Measurements from ENCODE around the gene CELA2B. TPM values are rescaled to one million over a fixed set of nuclear protein-coding genes. Genes with fewer than 3 reads are reported as not detected.

The CELA2B gene
- total RNA-seq, 1 donor from 2014 or later, result not detected

- no peak for DNase-seq (ENCODE audit: extremely low read depth, low read depth, low spot score)
These were observed 48.0 kb downstream of the CELA2B start, which contains the start of gene CASP9 for GRCh38 chr1:15524021-15524282. CASP9 (minus strand) TSS chr1:15524215; CDS start chr1:15524200, 15 bp downstream.

- peak; percentile 41 for DNase-seq (ENCODE audit: extremely low read depth, low read depth, low spot score)
These were observed 48.6 kb downstream of the CELA2B start for GRCh38 chr1:15524283-15525049.

GRCh38 chr1:15525050-15526020, 49.4 kb downstream of the CELA2B start:
- peak; percentile 89 for DNase-seq (ENCODE audit: extremely low read depth, low read depth, low spot score)

- DNase-seq (ENCODE audit: extremely low read depth, low read depth, low spot score), result no peak
These were observed 50.2 kb downstream of the CELA2B start for GRCh38 chr1:15526021-15526489.

GRCh38 chr1:15526490-15527339, 50.8 kb downstream of the CELA2B start, which contains the start of gene DNAJC16:
DNAJC16 (plus strand) TSS chr1:15526848; CDS start chr1:15529106, 2,258 bp downstream.
- peak; percentile 99 for DNase-seq (ENCODE audit: extremely low read depth, low read depth, low spot score)

GRCh38 chr1:15531003-15531402, 55.1 kb downstream of the CELA2B start:
- no peak for DNase-seq (ENCODE audit: extremely low read depth, low read depth, low spot score)

- no peak for DNase-seq (ENCODE audit: extremely low read depth, low read depth, low spot score)
These were observed 55.8 kb downstream of the CELA2B start for GRCh38 chr1:15531682-15532081.

GRCh38 chr1:15538771-15539170, 62.9 kb downstream of the CELA2B start:
- no peak for DNase-seq (ENCODE audit: extremely low read depth, low read depth, low spot score)

GRCh38 chr1:15540186-15540585, 64.3 kb downstream of the CELA2B start:
- no peak for DNase-seq (ENCODE audit: extremely low read depth, low read depth, low spot score)

Other genes with a start within 250 kb of the CELA2B start
- gene FHAD1, start 228.9 kb upstream of the CELA2B start, total RNA-seq, result 0.34 TPM in 1 of 2 replicates, not detected in the other
- gene EFHD2, start 66.2 kb upstream of the CELA2B start, total RNA-seq, result 70.3 and 100 TPM in 2 replicates
- not detected in 2 replicates for gene CTRC, start 37.7 kb upstream of the CELA2B start, total RNA-seq
- not detected in 2 replicates for gene CELA2A, start 19.4 kb upstream of the CELA2B start, total RNA-seq
- gene CASP9, start 48.1 kb downstream of the CELA2B start, total RNA-seq, result 13.9 and 19.7 TPM in 2 replicates
- gene DNAJC16, start 50.7 kb downstream of the CELA2B start, total RNA-seq, result 20.7 and 31.2 TPM in 2 replicates
- gene AGMAT, start 108.9 kb downstream of the CELA2B start, total RNA-seq, result 0.35 and 0.63 TPM in 2 replicates
- 10.1 and 28.4 TPM in 2 replicates for gene DDI2, start 141.4 kb downstream of the CELA2B start, total RNA-seq
- 44.5 and 67.7 TPM in 2 replicates for gene PLEKHM2, start 208.2 kb downstream of the CELA2B start, total RNA-seq